ENCODE results near the gene FAM32A.

GRCh38 chr19:16164222-16164890 is 20.9 kb upstream of the FAM32A start:
- TF ChIP-seq RAD21 (IDR thresholded peaks at IDR 0.05; ENCODE audit: low read length) (no peak), MXI1 (IDR thresholded peaks at IDR 0.05; ENCODE audit: low read depth, low read length) (no peak), POLR2AphosphoS5 (IDR thresholded peaks at IDR 0.05; ENCODE audit: low read depth, low read length) (no peak), EP300 (IDR thresholded peaks at IDR 0.05; ENCODE audit: borderline replicate concordance in 1 of 2, low read depth in 1 of 2, low read length in 1 of 2) (no peak), SIN3A (IDR thresholded peaks at IDR 0.05; ENCODE audit: borderline replicate concordance, low read depth, low read length) (no peak), RCOR1 (IDR thresholded peaks at IDR 0.05; ENCODE audit: low read length) (no peak), YY1 (IDR thresholded peaks at IDR 0.05; ENCODE audit: low read depth) (no peak)

All from SK-N-SH (cell line).